GM12878 (cell line): Measurements from ENCODE around the gene TSPAN2. TPM values are rescaled to one million over a fixed set of nuclear protein-coding genes. Genes with fewer than 3 reads are reported as not detected.

Experiments
- ATAC-seq: fragments of 200-7000 bp; cut with Tn5 transposase; 3 replicates; pipeline ENCODE4 v1.9.1; 2020; ENCODE audit warnings: mild to moderate bottlenecking, moderate library complexity
- BruUV-seq: library from RNA; stranded (reverse); fragments of 400-500 nt; replicated peaks from 2 replicates; lab custom pipeline; 2021; lab: Mats Ljungman, UMichigan
- CTCF ChIA-PET: fragments of 300-600 bp; sonication (Branson Sonifier 250); formaldehyde crosslinking; extraction: SDS; loops from one replicate; lab custom pipeline; 2021; ENCODE audit warnings: inconsistent platforms; lab: Yijun Ruan, JAX
- POLR2A ChIA-PET: fragments of 350-600 bp; formaldehyde crosslinking; extraction: SDS; loops from one replicate; lab custom pipeline; 2021; ENCODE audit warnings: inconsistent platforms; lab: Charles Lee
- RAD21 ChIA-PET: fragments of 300-600 bp; sonication (Branson Sonifier 250); formaldehyde crosslinking; loops from one replicate; lab custom pipeline; 2023; ENCODE audit warnings: antibody characterized with exemption; ENCODE audit not compliant: unreplicated experiment; lab: Charles Lee
- SMC1A ChIA-PET: fragments of 300-600 bp; sonication (Branson Sonifier 250); formaldehyde crosslinking; loops from one replicate; lab custom pipeline; 2023; ENCODE audit not compliant: unreplicated experiment, uncharacterized antibody; lab: Charles Lee
- DNase-seq: peaks from one replicate; pipeline ENCODE4 v3.0.0-alpha.2; 2011; ENCODE audit warnings: low read depth, low spot score
- FAIRE-seq: peaks from 3 replicates; lab custom pipeline; 2011; peaks lifted over from hg19 to GRCh38; lab: Jason Lieb, UNC
- H2AFZ ChIP-seq: 2 replicates; pipeline ENCODE4 v1.6.0; 2011; ENCODE audit warnings: low read depth, low read length, control low read depth; ENCODE audit not compliant: control insufficient read depth
- H3K27ac ChIP-seq: 2 replicates; pipeline ENCODE4 v1.5.1; 2011; ENCODE audit warnings: control low read depth; ENCODE audit not compliant: control insufficient read depth, insufficient read depth
- H3K27me3 ChIP-seq, 2 experiments: replicated peaks in 1 of 2; 2 replicates each; pipeline versions ENCODE4 v1.6.0 to v1.6.1; 2011; ENCODE audit warnings: low read length in 1 of 2; ENCODE audit not compliant: control insufficient read depth in 2 of 2, insufficient read depth in 2 of 2
- H3K36me3 ChIP-seq, 2 experiments: 2 replicates each; pipeline ENCODE4 v1.5.1; 2011; ENCODE audit warnings: low read length in 1 of 2; ENCODE audit not compliant: control insufficient read depth in 2 of 2, insufficient read depth in 2 of 2
- H3K4me1 ChIP-seq: 2 replicates; pipeline ENCODE4 v1.6.1; 2011; ENCODE audit warnings: mild to moderate bottlenecking, low read length, moderate library complexity, mixed read lengths; ENCODE audit not compliant: control insufficient read depth, insufficient read depth
- H3K4me2 ChIP-seq: 2 replicates; pipeline ENCODE4 v1.6.0; 2011; ENCODE audit warnings: control low read depth; ENCODE audit not compliant: control insufficient read depth, insufficient read depth
- H3K4me3 ChIP-seq: fragments of 200-600 bp; sonication (generic); 2 replicates; pipeline ENCODE4 v1.5.1; 2016
- H3K79me2 ChIP-seq: 2 replicates; pipeline ENCODE4 v1.6.0; 2011; ENCODE audit warnings: low read length; ENCODE audit not compliant: control insufficient read depth, insufficient read depth
- H3K9ac ChIP-seq: 2 replicates; pipeline ENCODE4 v1.8.0; 2011; ENCODE audit warnings: low read length, control low read depth, mixed read lengths; ENCODE audit not compliant: control insufficient read depth, insufficient read depth
- H3K9me3 ChIP-seq: replicated peaks from 3 replicates; pipeline ENCODE4 v1.5.1; 2011; ENCODE audit warnings: mild to moderate bottlenecking, low read length; ENCODE audit not compliant: control insufficient read depth, insufficient read depth
- H4K20me1 ChIP-seq: 2 replicates; pipeline ENCODE4 v1.6.0; 2011; ENCODE audit not compliant: control insufficient read depth, insufficient read depth
- CEBPB ChIP-seq, 2 experiments: fragments of 150-350 bp in 1 of 2; IDR thresholded peaks; 2 replicates each; pipeline ENCODE4 v1.6.1; 2012 to 2014; ENCODE audit warnings: low read depth in 2 of 2, low read length in 2 of 2, borderline replicate concordance in 1 of 2, inconsistent platforms in 1 of 2
- EED ChIP-seq: sonication (generic); IDR thresholded peaks from 2 replicates; pipeline ENCODE4 v1.6.1; 2016; ENCODE audit warnings: antibody characterized with exemption, low read depth
- MEF2B ChIP-seq: fragments of 450-650 bp; IDR thresholded peaks from 2 replicates; pipeline ENCODE4 v1.6.1; 2018; ENCODE audit warnings: mild to moderate bottlenecking, moderate library complexity; ENCODE audit not compliant: partially characterized antibody, poor library complexity, severe bottlenecking
- POLR2AphosphoS2 ChIP-seq: IDR thresholded peaks from 2 replicates; pipeline ENCODE4 v1.6.1; 2011; ENCODE audit warnings: low read depth, mild to moderate bottlenecking, low read length, improper control_type of control experiment, moderate library complexity
- SMC3 ChIP-seq: IDR thresholded peaks from 2 replicates; pipeline ENCODE4 v1.6.1; 2011; ENCODE audit warnings: low read length, improper control_type of control experiment, borderline replicate concordance
- SREBF1 ChIP-seq: IDR thresholded peaks from 2 replicates; pipeline ENCODE4 v1.6.1; 2012; ENCODE audit warnings: mild to moderate bottlenecking, low read length
- TBL1XR1 ChIP-seq: IDR thresholded peaks from 2 replicates; pipeline ENCODE4 v1.6.1; 2012; ENCODE audit warnings: low read depth, low read length, improper control_type of control experiment
- ZZZ3 ChIP-seq: IDR thresholded peaks from 2 replicates; pipeline ENCODE4 v1.6.1; 2011; ENCODE audit warnings: low read depth; ENCODE audit not compliant: control insufficient read depth, insufficient read length
- WGBS: methylation state at CpG from one replicate; pipeline ENCODE4 v1.1.6; 2016; ENCODE audit warnings: low lambda C conversion rate; ENCODE audit not compliant: insufficient replicate concordance, insufficient coverage; ENCODE audit errors: missing lambda C conversion rate; 5-methylcytosine and 5-hydroxymethylcytosine counted together
- in situ Hi-C: fragments of 300-500 bp; cut with MboI; formaldehyde crosslinking; loops from 9 replicates; pipeline ENCODE4 v1.14.3; 2018; ENCODE audit warnings: mixed read lengths
- intact Hi-C: fragments of 100-400 bp; cut with micrococcal nuclease; formaldehyde crosslinking; loops from one replicate; pipeline ENCODE4 v1.14.2; 2022; ENCODE audit not compliant: unreplicated experiment
- polyA plus RNA-seq, 11 experiments: library from polyadenylated mRNA; depleted of rRNA in 4 of 11; unstranded in 6 of 11; stranded (reverse) in 5 of 11; fragments of >200 nt; fragmentation: Nextera tagmentation in 4 of 11; fragmentation: Illumina TruSeq in 1 of 11; extraction: Ambion mirVana in 4 of 11; extraction: Trizol in 1 of 11; gene quantifications; 1 replicate in 1 of 11; 2 replicates in 10 of 11; pipeline versions ENCODE4 v1.2.1 to v1.2.3, GENCODE V29; 2011 to 2016; ENCODE audit warnings: inconsistent platforms in 2 of 11, missing spikeins in 2 of 11, low read depth in 1 of 11
- total RNA-seq, 4 experiments: library from RNA; depleted of rRNA in 3 of 4; stranded (reverse); fragments of >200 nt in 3 of 4; fragmentation: Illumina TruSeq in 1 of 4; extraction: Trizol in 1 of 4; gene quantifications; 2 replicates each; pipeline versions ENCODE4 v1.2.1 to v1.2.3, GENCODE V29; 2013 to 2021
- TF ChIP-seq, protein P1 (sequence below): fragments of 450-650 bp; IDR thresholded peaks from 2 replicates; pipeline ENCODE4 v1.6.1; 2016; ENCODE audit warnings: mild to moderate bottlenecking
- TF ChIP-seq, protein P2 (sequence below): fragments of 450-650 bp; formaldehyde crosslinking; IDR thresholded peaks from 2 replicates; pipeline ENCODE4 v1.4.0; 2020; ENCODE audit warnings: mild to moderate bottlenecking, moderate library complexity

The TSPAN2 gene
- total and polyA plus RNA-seq, 10 of the 15 experiments (the other 5 are each of a cell fraction or from before 2014, with no cell fraction given), result under 0.01 to 0.73 TPM; not detected in 8

DNA sequence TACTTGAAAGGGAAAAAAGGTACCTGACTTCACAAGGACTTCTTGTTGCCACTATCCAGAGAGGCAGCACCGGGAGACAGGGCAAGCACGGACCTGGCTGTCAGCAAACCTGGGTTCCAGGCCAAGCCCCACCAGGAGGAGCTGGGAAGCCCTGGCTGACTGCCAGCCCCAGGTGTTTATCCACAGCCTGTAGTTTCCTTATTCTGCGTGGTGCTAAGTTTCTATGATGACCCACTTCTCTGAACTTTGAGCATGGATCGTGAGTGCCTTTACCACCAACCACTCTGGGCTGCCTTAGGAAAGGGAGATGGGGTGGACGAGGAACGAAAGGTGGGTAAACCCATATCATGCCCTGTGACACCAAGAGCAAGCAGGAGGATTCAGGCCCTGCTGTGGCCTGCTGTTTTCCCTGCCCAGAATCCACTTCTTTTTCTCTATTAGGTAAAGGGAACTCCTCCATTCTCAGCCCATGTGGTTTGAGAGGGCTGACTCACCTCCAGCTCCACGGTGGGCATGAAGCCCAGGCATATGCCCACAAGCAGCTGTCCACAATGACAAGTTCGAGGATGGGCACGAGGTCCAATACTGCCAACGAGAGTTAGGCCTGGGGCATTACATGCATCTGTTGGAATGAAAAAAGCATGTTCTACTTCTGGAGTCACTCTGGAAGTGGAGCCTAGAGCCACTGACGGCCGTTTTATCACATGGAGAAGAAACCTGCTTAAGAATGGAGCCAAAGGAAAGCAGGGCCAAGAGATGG is 20.3 kb downstream of the TSPAN2 start:
- Histone ChIP-seq H3K4me1 (no peaks in the 10 kb centered on the region), H3K4me2 (no peak overlapping the region), H4K20me1 (no peaks in the 10 kb centered on the region), H2AFZ (no peak overlapping the region), H3K27ac (no peak overlapping the region), H3K36me3 (no peaks in the 10 kb centered on the region), H3K27me3 (no peaks in the 10 kb centered on the region; a peak in 1 of 4 replicates), H3K9ac (no peak overlapping the region), H3K4me3 (no peak overlapping the region), H3K79me2 (no peaks in the 10 kb centered on the region), H3K9me3 (no peaks in the 10 kb centered on the region)
- ChIA-PET POLR2A (no interaction called here), RAD21 (interaction anchor here (0.6 to 5.3 kb wide), 2 partner anchors 12 to 107 kb away, joined by 3 to 25 read pairs; no protein-coding TSS in a partner anchor), CTCF (interaction anchor here (3.0 to 5.2 kb wide), 2 partner anchors 12 to 17 kb away, joined by 15 to 52 read pairs; no protein-coding TSS in a partner anchor), SMC1A (interaction anchor here (0.8 to 6.2 kb wide), 2 partner anchors 12 to 30 kb away, joined by 4 to 42 read pairs; no protein-coding TSS in a partner anchor)
- BruUV-seq, result no TSS peak
- no peak for TF ChIP-seq CEBPB (IDR thresholded peaks at IDR 0.05; ENCODE audit: borderline replicate concordance in 1 of 2, low read depth in 2 of 2, low read length in 2 of 2)
- no peak for TF ChIP-seq POLR2AphosphoS2
- TF ChIP-seq MEF2B, result no peak
- TF ChIP-seq TBL1XR1, result no peak
- TF ChIP-seq, protein P1, sequence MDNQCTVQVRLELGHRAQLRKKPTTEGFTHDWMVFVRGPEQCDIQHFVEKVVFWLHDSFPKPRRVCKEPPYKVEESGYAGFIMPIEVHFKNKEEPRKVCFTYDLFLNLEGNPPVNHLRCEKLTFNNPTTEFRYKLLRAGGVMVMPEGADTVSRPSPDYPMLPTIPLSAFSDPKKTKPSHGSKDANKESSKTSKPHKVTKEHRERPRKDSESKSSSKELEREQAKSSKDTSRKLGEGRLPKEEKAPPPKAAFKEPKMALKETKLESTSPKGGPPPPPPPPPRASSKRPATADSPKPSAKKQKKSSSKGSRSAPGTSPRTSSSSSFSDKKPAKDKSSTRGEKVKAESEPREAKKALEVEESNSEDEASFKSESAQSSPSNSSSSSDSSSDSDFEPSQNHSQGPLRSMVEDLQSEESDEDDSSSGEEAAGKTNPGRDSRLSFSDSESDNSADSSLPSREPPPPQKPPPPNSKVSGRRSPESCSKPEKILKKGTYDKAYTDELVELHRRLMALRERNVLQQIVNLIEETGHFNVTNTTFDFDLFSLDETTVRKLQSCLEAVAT, result no peak
- no peak for TF ChIP-seq SMC3
- TF ChIP-seq EED, result no peak
- no peak for TF ChIP-seq SREBF1
- TF ChIP-seq, protein P2, sequence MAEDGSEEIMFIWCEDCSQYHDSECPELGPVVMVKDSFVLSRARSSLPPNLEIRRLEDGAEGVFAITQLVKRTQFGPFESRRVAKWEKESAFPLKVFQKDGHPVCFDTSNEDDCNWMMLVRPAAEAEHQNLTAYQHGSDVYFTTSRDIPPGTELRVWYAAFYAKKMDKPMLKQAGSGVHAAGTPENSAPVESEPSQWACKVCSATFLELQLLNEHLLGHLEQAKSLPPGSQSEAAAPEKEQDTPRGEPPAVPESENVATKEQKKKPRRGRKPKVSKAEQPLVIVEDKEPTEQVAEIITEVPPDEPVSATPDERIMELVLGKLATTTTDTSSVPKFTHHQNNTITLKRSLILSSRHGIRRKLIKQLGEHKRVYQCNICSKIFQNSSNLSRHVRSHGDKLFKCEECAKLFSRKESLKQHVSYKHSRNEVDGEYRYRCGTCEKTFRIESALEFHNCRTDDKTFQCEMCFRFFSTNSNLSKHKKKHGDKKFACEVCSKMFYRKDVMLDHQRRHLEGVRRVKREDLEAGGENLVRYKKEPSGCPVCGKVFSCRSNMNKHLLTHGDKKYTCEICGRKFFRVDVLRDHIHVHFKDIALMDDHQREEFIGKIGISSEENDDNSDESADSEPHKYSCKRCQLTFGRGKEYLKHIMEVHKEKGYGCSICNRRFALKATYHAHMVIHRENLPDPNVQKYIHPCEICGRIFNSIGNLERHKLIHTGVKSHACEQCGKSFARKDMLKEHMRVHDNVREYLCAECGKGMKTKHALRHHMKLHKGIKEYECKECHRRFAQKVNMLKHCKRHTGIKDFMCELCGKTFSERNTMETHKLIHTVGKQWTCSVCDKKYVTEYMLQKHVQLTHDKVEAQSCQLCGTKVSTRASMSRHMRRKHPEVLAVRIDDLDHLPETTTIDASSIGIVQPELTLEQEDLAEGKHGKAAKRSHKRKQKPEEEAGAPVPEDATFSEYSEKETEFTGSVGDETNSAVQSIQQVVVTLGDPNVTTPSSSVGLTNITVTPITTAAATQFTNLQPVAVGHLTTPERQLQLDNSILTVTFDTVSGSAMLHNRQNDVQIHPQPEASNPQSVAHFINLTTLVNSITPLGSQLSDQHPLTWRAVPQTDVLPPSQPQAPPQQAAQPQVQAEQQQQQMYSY (CRISPR knock-in tag), result no peak
- TF ChIP-seq ZZZ3, result no peak
- ATAC-seq, result no peak
- DNase-seq, result no peak
- no peak for FAIRE-seq
- 39% methylated on average over 12 of the region's 12 CpGs for whole genome bisulfite sequencing
- intact Hi-C loops (no loop called here), in situ Hi-C loops (no loop called here)
